HL-60 (cell line): ENCODE measurements around the gene CFAP46.

ENCODE experiments used
- DNase-seq, 2 experiments: peaks; one replicate each; pipeline ENCODE4 v3.0.0-alpha.2; 2010 to 2020; ENCODE audit warnings: low read depth in 1 of 2, low spot score in 1 of 2
- H3K27ac ChIP-seq: fragments of 250-450 bp; sonication (Bioruptor Pico); replicated peaks from 2 replicates; pipeline ENCODE4 v1.5.1; 2020; ENCODE audit warnings: mild to moderate bottlenecking, moderate library complexity
- H3K27me3 ChIP-seq: fragments of 250-450 bp; sonication (Bioruptor Pico); 2 replicates; pipeline ENCODE4 v1.5.1; 2021; ENCODE audit warnings: mild to moderate bottlenecking, moderate library complexity; ENCODE audit not compliant: insufficient read depth, poor library complexity, severe bottlenecking
- H3K4me3 ChIP-seq: replicated peaks from 2 replicates; pipeline ENCODE4 v1.5.1; 2011; ENCODE audit warnings: mild to moderate bottlenecking, control low read depth, low read length; ENCODE audit not compliant: insufficient read depth
- CTCF ChIP-seq: IDR thresholded peaks from one replicate; pipeline ENCODE4 v1.5.1; 2011; ENCODE audit warnings: low read length, control low read depth, inconsistent platforms; ENCODE audit not compliant: insufficient read depth
- GABPA ChIP-seq: IDR thresholded peaks from 2 replicates; pipeline ENCODE4 v1.6.1; 2012; ENCODE audit warnings: low read depth
- POLR2AphosphoS5 ChIP-seq: IDR thresholded peaks from 2 replicates; pipeline ENCODE4 v1.6.1; 2012; ENCODE audit warnings: low read depth
- REST ChIP-seq: IDR thresholded peaks from 2 replicates; pipeline ENCODE4 v1.6.1; 2012; ENCODE audit warnings: low read depth; ENCODE audit not compliant: insufficient replicate concordance
- SPI1 ChIP-seq: IDR thresholded peaks from 2 replicates; pipeline ENCODE4 v1.6.1; 2012; ENCODE audit warnings: low read depth, mild to moderate bottlenecking, borderline replicate concordance

CFAP46 gene

GRCh38 chr10:132867801-132868644, 74.3 kb downstream of the CFAP46 start:
- H3K27me3 ChIP-seq: no peaks in the 10 kb centered on the region
- DNase-seq: no peak

GRCh38 chr10:132866601-132867381, 75.6 kb downstream of the CFAP46 start:
- Histone ChIP-seq H3K27ac (no peak overlapping the region), H3K4me3 (no peak overlapping the region), H3K27me3 (no peaks in the 10 kb centered on the region)
- TF ChIP-seq GABPA (no peak), POLR2AphosphoS5 (no peak), REST (no peak), SPI1 (no peak), CTCF (no peak)
- DNase-seq: no peak

More at GRCh38 chr10:132867801-132868644, 74.3 kb downstream of the CFAP46 start:
- TF ChIP-seq CTCF (no peak), REST (no peak), POLR2AphosphoS5 (no peak), GABPA (no peak), SPI1 (no peak)
- Histone ChIP-seq H3K4me3 (no peak overlapping the region), H3K27ac (no peak overlapping the region)

GRCh38 chr10:132865851-132866600, 76.3 kb downstream of the CFAP46 start:
- Histone ChIP-seq H3K4me3 (no peak overlapping the region), H3K27me3 (no peaks in the 10 kb centered on the region), H3K27ac (no peak overlapping the region)
- TF ChIP-seq SPI1: no peak
- no peak for TF ChIP-seq CTCF
- no peak for TF ChIP-seq REST
- TF ChIP-seq POLR2AphosphoS5: no peak
- TF ChIP-seq GABPA: no peak
- DNase-seq: no peak
